HCT116 (cell line): Measurements from ENCODE around the gene GATB. TPM values are rescaled to one million over a fixed set of nuclear protein-coding genes. Genes with fewer than 3 reads are reported as not detected.

Experiments
- ATAC-seq: fragments of 200-7000 bp; cut with Tn5 transposase; 2 replicates; pipeline ENCODE4 v1.9.1; 2020; ENCODE audit warnings: mild to moderate bottlenecking, moderate library complexity
- BruUV-seq: library from RNA; stranded (reverse); fragments of 400-500 nt; replicated peaks from 2 replicates; lab custom pipeline; 2021; lab: Mats Ljungman, UMichigan
- CTCF ChIA-PET: fragments of 300-600 bp; sonication (Branson Sonifier 250); formaldehyde crosslinking; loops from one replicate; lab custom pipeline; 2021; ENCODE audit warnings: antibody characterized with exemption; lab: Charles Lee
- POLR2A ChIA-PET: fragments of 300-600, 350-600 bp; sonication (Branson Sonifier 250); formaldehyde crosslinking; loops from one replicate; lab custom pipeline; 2021; ENCODE audit warnings: antibody characterized with exemption; lab: Charles Lee
- RAD21 ChIA-PET, 2 experiments: fragments of 300-600 bp; sonication (Branson Sonifier 250); formaldehyde crosslinking; loops; one replicate each; lab custom pipeline; 2023; ENCODE audit warnings: low total read pairs in 2 of 2; ENCODE audit not compliant: uncharacterized antibody in 2 of 2, unreplicated experiment in 2 of 2, low non-redundant PET in 1 of 2; lab: Charles Lee
- DNase-seq: peaks from one replicate; pipeline ENCODE4 v3.0.0-alpha.2; 2010; ENCODE audit warnings: low read depth, low spot score
- H2AFZ ChIP-seq: fragments of 200-600 bp; shearing (Covaris generic), sonication (generic); 2 replicates; pipeline ENCODE4 v1.6.1; 2017; ENCODE audit warnings: low read depth, mixed run types, mixed read lengths, antibody characterized with exemption, low read length; ENCODE audit not compliant: poor library complexity, severe bottlenecking
- H3K27ac ChIP-seq: 2 replicates; pipeline ENCODE4 v1.5.1; 2012; ENCODE audit warnings: low read depth, low read length
- H3K27me3 ChIP-seq: fragments of 200-600 bp; sonication (generic); 2 replicates; pipeline ENCODE4 v1.6.1; 2016; ENCODE audit warnings: mixed run types, low read length, mixed read lengths; ENCODE audit not compliant: insufficient read depth
- H3K36me3 ChIP-seq, 2 experiments: fragments of 200-500 bp in 1 of 2; fragments of 200-600 bp in 1 of 2; sonication (Bioruptor generic) in 1 of 2; sonication (generic) in 1 of 2; 2 replicates each; pipeline versions ENCODE4 v1.5.1 to v1.6.1; 2014 to 2016; ENCODE audit warnings: low read length in 2 of 2, inconsistent platforms in 1 of 2, mixed read lengths in 1 of 2, mixed run types in 1 of 2; ENCODE audit not compliant: insufficient read depth in 2 of 2, control insufficient read depth in 1 of 2
- H3K4me1 ChIP-seq, 2 experiments: fragments of 200-600 bp in 1 of 2; sonication (generic) in 1 of 2; 2 replicates each; pipeline versions ENCODE4 v1.5.1 to v1.6.1; 2012 to 2017; ENCODE audit warnings: low read length in 2 of 2, inconsistent platforms in 1 of 2, mild to moderate bottlenecking in 1 of 2, mixed read lengths in 1 of 2, mixed run types in 1 of 2, moderate library complexity in 1 of 2; ENCODE audit not compliant: insufficient read depth in 2 of 2, control insufficient read depth in 1 of 2
- H3K4me2 ChIP-seq: fragments of 200-600 bp; sonication (generic); 2 replicates; pipeline ENCODE4 v1.6.1; 2017; ENCODE audit warnings: mixed run types, low read length, mixed read lengths
- H3K4me3 ChIP-seq, 2 experiments: fragments of 200-600 bp in 1 of 2; sonication (generic) in 1 of 2; replicated peaks in 1 of 2; 2 replicates each; pipeline ENCODE4 v1.5.1; 2011 to 2016; ENCODE audit warnings: low read length in 2 of 2, control low read depth in 1 of 2, low read depth in 1 of 2, mild to moderate bottlenecking in 1 of 2, mixed read lengths in 1 of 2, mixed run types in 1 of 2
- H3K79me2 ChIP-seq: fragments of 200-600 bp; sonication (generic); 2 replicates; pipeline ENCODE4 v1.6.1; 2017; ENCODE audit warnings: mild to moderate bottlenecking, mixed run types, low read length, moderate library complexity, mixed read lengths; ENCODE audit not compliant: insufficient read depth
- H3K9ac ChIP-seq: fragments of 200-600 bp; sonication (generic); 2 replicates; pipeline ENCODE4 v1.6.1; 2016; ENCODE audit warnings: low read length, mixed read lengths
- H3K9me2 ChIP-seq: fragments of 200-600 bp; sonication (generic), shearing (Covaris generic); 2 replicates; pipeline ENCODE4 v1.6.1; 2017; ENCODE audit warnings: mixed run types, mild to moderate bottlenecking, moderate library complexity; ENCODE audit not compliant: insufficient read depth
- H3K9me3 ChIP-seq, 2 experiments: fragments of 200-500 bp in 1 of 2; fragments of 200-600 bp in 1 of 2; sonication (Bioruptor generic) in 1 of 2; sonication (generic) in 1 of 2; 2 replicates each; pipeline ENCODE4 v1.6.1; 2014 to 2017; ENCODE audit warnings: low read length in 2 of 2, mixed read lengths in 2 of 2, inconsistent platforms in 1 of 2, low read depth in 1 of 2, mild to moderate bottlenecking in 1 of 2, mixed run types in 1 of 2, moderate library complexity in 1 of 2; ENCODE audit not compliant: control insufficient read depth in 1 of 2, insufficient read depth in 1 of 2
- H4K20me1 ChIP-seq: fragments of 200-600 bp; sonication (generic), shearing (Covaris generic); 2 replicates; pipeline ENCODE4 v1.6.1; 2017; ENCODE audit warnings: mixed run types, mild to moderate bottlenecking, moderate library complexity; ENCODE audit not compliant: insufficient read depth
- ATF3 ChIP-seq: IDR thresholded peaks from 2 replicates; pipeline ENCODE4 v1.6.1; 2012
- CEBPB ChIP-seq: IDR thresholded peaks from 2 replicates; pipeline ENCODE4 v1.6.1; 2012; ENCODE audit warnings: low read depth
- EGR1 ChIP-seq: IDR thresholded peaks from 2 replicates; pipeline ENCODE4 v1.6.1; 2012; ENCODE audit warnings: low read depth
- ELF1 ChIP-seq: IDR thresholded peaks from 2 replicates; pipeline ENCODE4 v1.6.1; 2012; ENCODE audit warnings: low read depth, borderline replicate concordance
- EZH2 ChIP-seq: fragments of 200-600 bp; sonication (generic); IDR thresholded peaks from 2 replicates; pipeline ENCODE4 v1.6.1; 2017; ENCODE audit warnings: antibody characterized with exemption, mixed run types
- EZH2phosphoT487 ChIP-seq: fragments of 200-600 bp; IDR thresholded peaks from 2 replicates; pipeline ENCODE4 v1.6.1; 2018; ENCODE audit warnings: antibody characterized with exemption, borderline replicate concordance
- FOSL1 ChIP-seq: IDR thresholded peaks from 2 replicates; pipeline ENCODE4 v1.6.1; 2012; ENCODE audit warnings: low read depth
- JUND ChIP-seq: IDR thresholded peaks from 2 replicates; pipeline ENCODE4 v1.6.1; 2012
- MAX ChIP-seq: IDR thresholded peaks from 2 replicates; pipeline ENCODE4 v1.6.1; 2012
- POLR2A ChIP-seq: IDR thresholded peaks from 2 replicates; pipeline ENCODE4 v1.7.0; 2011; ENCODE audit warnings: borderline replicate concordance; ENCODE audit not compliant: insufficient read depth, insufficient read length; ENCODE audit errors: extremely low read depth
- POLR2AphosphoS5 ChIP-seq: IDR thresholded peaks from 2 replicates; pipeline ENCODE4 v1.6.1; 2011; ENCODE audit warnings: mild to moderate bottlenecking, low read depth, low read length, moderate library complexity
- RAD21 ChIP-seq: IDR thresholded peaks from 2 replicates; pipeline ENCODE4 v1.6.1; 2012; ENCODE audit warnings: low read depth, mild to moderate bottlenecking
- SIN3A ChIP-seq: IDR thresholded peaks from 2 replicates; pipeline ENCODE4 v1.6.1; 2012; ENCODE audit warnings: low read depth
- SP1 ChIP-seq: IDR thresholded peaks from 2 replicates; pipeline ENCODE4 v1.6.1; 2012; ENCODE audit warnings: low read depth
- SRF ChIP-seq: IDR thresholded peaks from 2 replicates; pipeline ENCODE4 v1.6.1; 2012; ENCODE audit warnings: low read depth
- TCF7L2 ChIP-seq: IDR thresholded peaks from 2 replicates; pipeline ENCODE4 v1.7.0; 2011; ENCODE audit warnings: borderline replicate concordance, inconsistent platforms; ENCODE audit not compliant: insufficient read depth, insufficient read length; ENCODE audit errors: extremely low read depth
- YY1 ChIP-seq: IDR thresholded peaks from 2 replicates; pipeline ENCODE4 v1.6.1; 2011; ENCODE audit warnings: low read length, low read depth, moderate library complexity, mild to moderate bottlenecking; ENCODE audit not compliant: insufficient replicate concordance; ENCODE audit errors: extremely low read depth
- ZFX ChIP-seq: fragments of 450-650 bp; IDR thresholded peaks from 2 replicates; pipeline ENCODE4 v1.6.1; 2017
- ZNF274 ChIP-seq: fragments of 200-500 bp; sonication (Bioruptor generic); IDR thresholded peaks from 2 replicates; pipeline ENCODE4 v1.6.1; 2014; ENCODE audit warnings: mild to moderate bottlenecking, low read depth, low read length, inconsistent platforms
- intact Hi-C: fragments of 100-400 bp; cut with micrococcal nuclease; formaldehyde crosslinking; loops from 2 replicates; pipeline ENCODE4 v1.10.0; 2022
- total RNA-seq: library from RNA; stranded (reverse); gene quantifications from one replicate; pipeline ENCODE4 v1.2.1, GENCODE V29; 2021; ENCODE audit not compliant: unreplicated experiment

GATB gene
- total RNA-seq, 1 experiment from 2014 or later, result 29.3 TPM

- Histone ChIP-seq H3K4me1 (peaks cover 17 to 28% of the 10 kb centered on the region in 2 experiments), H3K9ac (no peak overlapping the region)
- DNase-seq, result no peak
- no peak for TF ChIP-seq ZFX
- TF ChIP-seq, all 23 proteins: peak for 0
- no peaks in the 10 kb centered on the region for H3K27me3 ChIP-seq
- H3K9me3 ChIP-seq, result no peaks in the 10 kb centered on the region
- no peak overlapping the region for H2AFZ ChIP-seq
- intact Hi-C loops, result no loop called here
- no TSS peak for BruUV-seq
- no peak for ATAC-seq
- H3K36me3 ChIP-seq, result no peaks in the 10 kb centered on the region
- no peaks in the 10 kb centered on the region for H4K20me1 ChIP-seq
- no peaks in the 10 kb centered on the region for H3K9me2 ChIP-seq
- H3K79me2 ChIP-seq, result peaks cover 9% of the 10 kb centered on the region; the same call in 1 of the 2 replicates
- H3K27ac ChIP-seq, result no peak overlapping the region
- RAD21 ChIA-PET, result no interaction called here
- no peak overlapping the region for H3K4me3 ChIP-seq
- POLR2A ChIA-PET, result no interaction called here
- peak overlapping the region; percentile 70; the same call in 1 of the 2 replicates for H3K4me2 ChIP-seq
- CTCF ChIA-PET, result no interaction called here
Observed at GRCh38 chr4:151745481-151746231, 15.2 kb downstream of the GATB start.

GRCh38 chr4:151744614-151745013 lies 16.2 kb downstream of the GATB start:
- DNase-seq, result peak; percentile 79
- no TSS peak for BruUV-seq
- CTCF ChIA-PET, result no interaction called here
- peak; percentile 51; the same call in 1 of the 2 replicates for TF ChIP-seq SRF
- TF ChIP-seq SIN3A, result peak; percentile 55; the same call in 1 of the 2 replicates
- TF ChIP-seq MAX, result peak; percentile 51
- TF ChIP-seq YY1, result no peak
- TF ChIP-seq TCF7L2, result peak; percentile 91
- TF ChIP-seq ZNF274, result no peak
- TF ChIP-seq ATF3, result peak; percentile 79
- no peak; the same call in 1 of the 2 replicates for TF ChIP-seq CEBPB
- TF ChIP-seq FOSL1, result peak; percentile 89
- peak; percentile 87 for TF ChIP-seq SP1
- no peak for TF ChIP-seq ELF1
- TF ChIP-seq ZFX, result no peak
- TF ChIP-seq EGR1, result no peak
- TF ChIP-seq EZH2phosphoT487, result no peak
- TF ChIP-seq POLR2A, result no peak
- 0 out of 2 replicates have a peak, but pooled peaks have one; percentile 19 for TF ChIP-seq POLR2AphosphoS5
- no peak for TF ChIP-seq RAD21
- no peak for TF ChIP-seq EZH2
- peak; percentile 93 for TF ChIP-seq JUND

More at GRCh38 chr4:151744614-151745013, 16.2 kb downstream of the GATB start:
- H3K9me3 ChIP-seq, result no peaks in the 10 kb centered on the region
- H3K4me1 ChIP-seq, result peaks cover 17 to 28% of the 10 kb centered on the region in 2 experiments
- no peak overlapping the region; a peak in 1 of 4 replicates for H3K4me3 ChIP-seq
- H2AFZ ChIP-seq, result no peak overlapping the region
- peak; percentile 95 for ATAC-seq
- peak overlapping the region; percentile 70 for H3K4me2 ChIP-seq
- no peaks in the 10 kb centered on the region for H3K9me2 ChIP-seq
- RAD21 ChIA-PET, result no interaction called here
- POLR2A ChIA-PET, result no interaction called here
- peak overlapping the region; percentile 36; the same call in 1 of the 2 replicates for H3K27ac ChIP-seq
- no peaks in the 10 kb centered on the region for H3K27me3 ChIP-seq
- intact Hi-C loops, result no loop called here
- H3K9ac ChIP-seq, result peak overlapping the region; percentile 15; the same call in 1 of the 2 replicates
- peaks cover 9% of the 10 kb centered on the region; the same call in 1 of the 2 replicates for H3K79me2 ChIP-seq
- no peaks in the 10 kb centered on the region for H4K20me1 ChIP-seq
- H3K36me3 ChIP-seq, result no peaks in the 10 kb centered on the region
